ENCODE measurements around the gene INO80E.
"Not testable (repeated sequence)": the region's sequence is repeated elsewhere in the genome, so short reads cannot be mapped to it uniquely, and the experiment has no call there.

DNA sequence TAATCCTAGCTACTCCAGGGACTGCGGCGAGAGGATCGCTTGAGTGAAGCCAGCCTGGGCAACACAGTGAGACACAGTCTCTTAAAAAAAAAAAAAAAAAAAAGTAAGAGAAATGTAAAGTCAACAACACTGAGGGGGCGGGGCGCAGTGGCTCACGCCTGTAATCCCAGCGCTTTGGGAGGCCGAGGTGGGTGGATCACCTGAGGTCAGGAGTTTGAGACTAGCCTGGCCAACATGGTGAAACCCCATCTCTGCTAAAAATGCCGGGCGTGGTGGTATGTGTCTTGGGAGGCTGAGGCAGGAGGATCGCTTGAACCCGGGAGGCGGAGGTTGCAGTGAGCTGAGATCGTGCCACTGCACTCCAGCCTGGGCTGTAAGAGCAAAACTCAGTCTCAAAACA is 16.6 kb downstream of the INO80E start:
- TF ChIP-seq ESRRG (CRISPR knock-in tag; IDR thresholded peaks at IDR 0.05); OSR1 (CRISPR knock-in tag; IDR thresholded peaks at IDR 0.05); TCF4 (CRISPR knock-in tag; IDR thresholded peaks at IDR 0.05; ENCODE audit: borderline replicate concordance): not testable (repeated sequence)
